Kidney epithelial cell (primary cell): ENCODE results near the gene COL28A1. TPM values are rescaled to one million over a fixed set of nuclear protein-coding genes. Genes with fewer than 3 reads are reported as not detected.

Source experiments
- DNase-seq: peaks from one replicate; pipeline ENCODE4 v3.0.0-alpha.2; 2010; ENCODE audit warnings: low read depth
- H3K27me3 ChIP-seq: 2 replicates; pipeline ENCODE4 v1.6.0; 2011; ENCODE audit warnings: low read length; ENCODE audit not compliant: control insufficient read depth, insufficient read depth
- H3K36me3 ChIP-seq: 2 replicates; pipeline ENCODE4 v1.5.1; 2011; ENCODE audit warnings: low read length; ENCODE audit not compliant: control insufficient read depth, insufficient read depth
- H3K4me3 ChIP-seq: 2 replicates; pipeline ENCODE4 v1.5.1; 2011; ENCODE audit warnings: low read depth, mild to moderate bottlenecking, control low read depth, low read length
- CTCF ChIP-seq: IDR thresholded peaks from 2 replicates; pipeline ENCODE4 v1.5.1; 2011; ENCODE audit warnings: mild to moderate bottlenecking, moderate library complexity, low read length, control low read depth, inconsistent platforms; ENCODE audit not compliant: insufficient read depth, poor library complexity, severe bottlenecking
- total RNA-seq: library from RNA; depleted of rRNA; stranded (reverse); fragments of >200 nt; gene quantifications from 2 replicates; pipeline ENCODE4 v1.2.3, GENCODE V29; 2015

Gene COL28A1
- total RNA-seq, 1 donor from 2014 or later = 0.21 TPM

GRCh38 chr7:7438851-7439250, 96.8 kb downstream of the COL28A1 start:
- H3K4me3 ChIP-seq = no peak overlapping the region
- no peaks in the 10 kb centered on the region for H3K36me3 ChIP-seq
- TF ChIP-seq CTCF = no peak
- DNase-seq = peak; percentile 85
- H3K27me3 ChIP-seq = no peaks in the 10 kb centered on the region

GRCh38 chr7:7435978-7436377, 99.7 kb downstream of the COL28A1 start:
- Histone ChIP-seq H3K36me3 (no peaks in the 10 kb centered on the region), H3K27me3 (no peaks in the 10 kb centered on the region), H3K4me3 (no peak overlapping the region)
- TF ChIP-seq CTCF = no peak
- no peak for DNase-seq

GRCh38 chr7:7434329-7434728, 101.3 kb downstream of the COL28A1 start:
- Histone ChIP-seq H3K36me3 (no peaks in the 10 kb centered on the region), H3K4me3 (no peak overlapping the region), H3K27me3 (no peaks in the 10 kb centered on the region)
- no peak for TF ChIP-seq CTCF
- no peak for DNase-seq

DNA sequence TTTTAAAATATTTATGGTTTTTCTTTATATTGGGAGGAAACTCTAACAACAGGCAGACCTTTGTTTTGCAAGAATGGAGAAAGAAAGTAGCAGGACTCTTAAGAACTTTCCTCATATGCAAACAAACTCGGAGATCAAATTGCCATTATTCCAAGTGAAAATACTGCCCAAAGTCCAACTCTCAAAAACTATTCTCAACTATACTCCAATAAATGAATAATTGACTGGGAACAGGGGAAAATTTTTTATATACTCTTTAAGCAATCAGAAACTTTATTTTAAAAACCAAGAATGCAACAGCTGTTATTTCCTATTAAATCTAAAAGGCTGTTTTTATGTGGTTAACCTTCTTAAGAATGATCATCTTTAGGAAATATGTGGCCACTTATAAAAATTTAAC, 101.9 kb downstream of the COL28A1 start:
- Histone ChIP-seq H3K27me3 (no peaks in the 10 kb centered on the region), H3K36me3 (no peaks in the 10 kb centered on the region), H3K4me3 (no peak overlapping the region)
- no peak for TF ChIP-seq CTCF
- DNase-seq = no peak

GRCh38 chr7:7432979-7433378, 102.7 kb downstream of the COL28A1 start:
- no peaks in the 10 kb centered on the region for H3K36me3 ChIP-seq
- TF ChIP-seq CTCF = no peak
- H3K4me3 ChIP-seq = no peak overlapping the region
- no peak for DNase-seq
- H3K27me3 ChIP-seq = no peaks in the 10 kb centered on the region

- no peak overlapping the region for H3K4me3 ChIP-seq
These were observed 106.9 kb downstream of the COL28A1 start for GRCh38 chr7:7428806-7429205.

More at GRCh38 chr7:7428806-7429205, 106.9 kb downstream of the COL28A1 start:
- no peak for DNase-seq
- Histone ChIP-seq H3K27me3 (no peaks in the 10 kb centered on the region), H3K36me3 (no peaks in the 10 kb centered on the region)
- TF ChIP-seq CTCF = no peak
